Measurements from ENCODE around the gene C1orf105. TPM values are rescaled to one million over a fixed set of nuclear protein-coding genes. Genes with fewer than 3 reads are reported as not detected.

Gene C1orf105
- total and polyA plus RNA-seq, 2 of the 13 experiments (the other 11 are each of a cell fraction or from before 2014, with no cell fraction given): 0.15 to 0.45 TPM

- TF ChIP-seq ATF7 (IDR thresholded peaks at IDR 0.05) (no peak), ATF7 (CRISPR knock-in tag; IDR thresholded peaks at IDR 0.05) (no peak), SSRP1 (CRISPR knock-in tag; IDR thresholded peaks at IDR 0.05) (no peak), ESRRA (CRISPR knock-in tag; IDR thresholded peaks at IDR 0.05; ENCODE audit: low read depth) (no peak), ZNF569 (CRISPR knock-in tag; IDR thresholded peaks at IDR 0.05; ENCODE audit: borderline replicate concordance) (no peak), MLX (CRISPR knock-in tag; IDR thresholded peaks at IDR 0.05) (peak; percentile 27; the same call in 1 of the 2 replicates), ZNF737 (CRISPR knock-in tag; IDR thresholded peaks at IDR 0.05; ENCODE audit: borderline replicate concordance) (0 out of 2 replicates have a peak, but pooled peaks have one; percentile 34), PBX2 (CRISPR knock-in tag; IDR thresholded peaks at IDR 0.05) (no peak), SOX5 (CRISPR knock-in tag; IDR thresholded peaks at IDR 0.05; ENCODE audit: borderline replicate concordance) (peak; percentile 76; the same call in 1 of the 2 replicates), HDAC2 (CRISPR knock-in tag; IDR thresholded peaks at IDR 0.05) (peak; percentile 53; the same call in 1 of the 2 replicates), SALL2 (CRISPR knock-in tag; IDR thresholded peaks at IDR 0.05) (no peak), KAT7 (CRISPR knock-in tag; IDR thresholded peaks at IDR 0.05; ENCODE audit: borderline replicate concordance) (no peak), PITX1 (CRISPR knock-in tag; IDR thresholded peaks at IDR 0.05) (peak; percentile 72; the same call in 1 of the 2 replicates), ZFX (CRISPR knock-in tag; IDR thresholded peaks at IDR 0.05; ENCODE audit: low read depth) (no peak), SP1 (IDR thresholded peaks at IDR 0.05) (no peak), SP1 (CRISPR knock-in tag; IDR thresholded peaks at IDR 0.05) (no peak), ZNF510 (CRISPR knock-in tag; IDR thresholded peaks at IDR 0.05; ENCODE audit: low read depth) (no peak), SNAI1 (CRISPR knock-in tag; IDR thresholded peaks at IDR 0.05; ENCODE audit: borderline replicate concordance) (peak; percentile 53; the same call in 1 of the 2 replicates), ZMAT3 (CRISPR knock-in tag; conservative IDR thresholded peaks at IDR 0.05) (no peak), HMG20A (CRISPR knock-in tag; IDR thresholded peaks at IDR 0.05; ENCODE audit: borderline replicate concordance) (0 out of 2 replicates have a peak, but pooled peaks have one; percentile 26), RAD51 (IDR thresholded peaks at IDR 0.05; ENCODE audit: borderline replicate concordance) (no peak), ZBTB33 (CRISPR knock-in tag; IDR thresholded peaks at IDR 0.05) (no peak), MTA1 (CRISPR knock-in tag; IDR thresholded peaks at IDR 0.05; ENCODE audit: borderline replicate concordance) (peak; percentile 55; the same call in 1 of the 2 replicates), ZNF326 (CRISPR knock-in tag; IDR thresholded peaks at IDR 0.05; ENCODE audit: borderline replicate concordance) (no peak), CBX2 (IDR thresholded peaks at IDR 0.05; ENCODE audit: low read depth, low read length) (no peak), CBX2 (CRISPR knock-in tag; IDR thresholded peaks at IDR 0.05; ENCODE audit: low read depth) (no peak), FOXA3 (CRISPR knock-in tag; IDR thresholded peaks at IDR 0.05) (0 out of 2 replicates have a peak, but pooled peaks have one; percentile 5), ZNF703 (CRISPR knock-in tag; IDR thresholded peaks at IDR 0.05; ENCODE audit: borderline replicate concordance) (no peak), ONECUT2 (CRISPR knock-in tag; IDR thresholded peaks at IDR 0.05) (no peak), ZSCAN25 (CRISPR knock-in tag; IDR thresholded peaks at IDR 0.05) (peak; percentile 84)
- TF ChIP-seq, protein P1, sequence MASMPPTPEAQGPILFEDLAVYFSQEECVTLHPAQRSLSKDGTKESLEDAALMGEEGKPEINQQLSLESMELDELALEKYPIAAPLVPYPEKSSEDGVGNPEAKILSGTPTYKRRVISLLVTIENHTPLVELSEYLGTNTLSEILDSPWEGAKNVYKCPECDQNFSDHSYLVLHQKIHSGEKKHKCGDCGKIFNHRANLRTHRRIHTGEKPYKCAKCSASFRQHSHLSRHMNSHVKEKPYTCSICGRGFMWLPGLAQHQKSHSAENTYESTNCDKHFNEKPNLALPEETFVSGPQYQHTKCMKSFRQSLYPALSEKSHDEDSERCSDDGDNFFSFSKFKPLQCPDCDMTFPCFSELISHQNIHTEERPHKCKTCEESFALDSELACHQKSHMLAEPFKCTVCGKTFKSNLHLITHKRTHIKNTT (CRISPR knock-in tag; IDR thresholded peaks at IDR 0.05): no peak
Measured at GRCh38 chr1:172450524-172450885, 30.0 kb downstream of the C1orf105 start (continued).

Measured in HepG2 (cell line).